ENCODE results near the gene YAF2. TPM values are rescaled to one million over a fixed set of nuclear protein-coding genes. Genes with fewer than 3 reads are reported as not detected.

YAF2 gene, protein sequence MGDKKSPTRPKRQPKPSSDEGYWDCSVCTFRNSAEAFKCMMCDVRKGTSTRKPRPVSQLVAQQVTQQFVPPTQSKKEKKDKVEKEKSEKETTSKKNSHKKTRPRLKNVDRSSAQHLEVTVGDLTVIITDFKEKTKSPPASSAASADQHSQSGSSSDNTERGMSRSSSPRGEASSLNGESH
- total RNA-seq: 10 to 100 TPM; 53.4 to 60.8 TPM

- Mint-ChIP-seq H3K27ac (peak within 1 kb of the TSS; percentile 84 to 94), H3K36me3 (peaks cover 5% of the 10 kb centered on the region), H3K27me3 (no peaks in the 10 kb centered on the region), H3K9me3 (no peaks in the 10 kb centered on the region), H3K4me3 (peak within 1 kb of the TSS; percentile 94), H3K4me1 (ENCODE audit: low read depth in 2 of 2) (peaks cover 23 to 31% of the 10 kb centered on the region in 2 donors)
- ATAC-seq (peak; percentile 91 to 94), DNase-seq (ENCODE audit: low spot score) (peak; percentile 94)
Measured at GRCh38 chr12:42238240-42239140, at the start of gene YAF2. TSS of gene YAF2 (minus strand) at chr12:42238248. CDS start at chr12:42238180, 68 bp downstream.

- H3K4me1 Mint-ChIP-seq (ENCODE audit: low read depth in 2 of 2): peaks cover 3 to 4% of the 10 kb centered on the region in 2 donors
- no peak for ATAC-seq
Measured at GRCh38 chr12:42286741-42287140, 48.7 kb upstream of the YAF2 start.

DNA sequence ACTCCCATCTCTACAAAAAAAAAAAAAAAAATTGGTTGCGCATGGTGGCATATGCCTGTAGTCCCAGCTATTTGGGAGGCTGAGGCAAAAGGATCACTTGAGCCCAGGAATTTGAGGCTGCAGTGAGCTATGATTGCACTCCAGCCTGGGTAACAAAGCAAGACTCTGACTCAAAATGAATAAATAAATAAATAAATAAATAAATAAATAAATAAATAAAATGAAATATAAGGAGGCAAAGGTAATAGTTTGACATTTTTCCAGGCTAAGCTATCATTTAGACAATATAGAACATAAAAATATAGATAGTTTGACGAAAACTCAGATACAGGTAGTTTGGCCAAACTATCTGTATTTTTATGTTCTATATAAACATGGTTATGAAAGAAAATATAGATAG lies 47.4 kb upstream of the YAF2 start:
- H3K27me3 Mint-ChIP-seq: peaks cover 10 to 12% of the 10 kb centered on the region in 2 donors

More at GRCh38 chr12:42286741-42287140, 48.7 kb upstream of the YAF2 start:
- no peak for DNase-seq (ENCODE audit: low spot score)
- Mint-ChIP-seq H3K27ac (no peak overlapping the region), H3K36me3 (no peaks in the 10 kb centered on the region), H3K4me3 (no peak overlapping the region), H3K27me3 (peaks cover 10 to 12% of the 10 kb centered on the region in 2 donors), H3K9me3 (no peaks in the 10 kb centered on the region)

DNA sequence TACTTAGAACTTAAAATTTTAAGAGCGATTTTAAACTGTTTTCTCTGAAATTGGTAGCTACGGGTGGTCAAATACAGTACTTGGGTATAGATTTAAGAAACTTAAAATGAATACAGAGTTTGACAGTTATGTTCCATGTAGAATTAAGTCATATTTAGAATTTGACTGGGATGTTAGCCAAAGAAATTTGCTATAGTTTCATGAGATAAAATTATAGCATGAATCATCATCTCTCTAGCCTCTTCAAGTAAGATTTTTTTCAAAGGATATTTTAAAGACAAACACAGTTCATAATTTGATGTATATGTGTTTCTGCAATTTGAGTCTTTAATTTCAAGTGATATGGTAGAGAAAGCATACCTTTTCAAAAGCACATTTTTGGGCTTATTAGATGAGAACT lies 46.8 kb upstream of the YAF2 start:
- no peaks in the 10 kb centered on the region for H3K9me3 Mint-ChIP-seq
- H3K27ac Mint-ChIP-seq: no peak overlapping the region
- no peak overlapping the region for H3K4me3 Mint-ChIP-seq
- peaks cover 10 to 12% of the 10 kb centered on the region in 2 donors for H3K27me3 Mint-ChIP-seq
- no peaks in the 10 kb centered on the region for H3K36me3 Mint-ChIP-seq
- peaks cover 3 to 4% of the 10 kb centered on the region in 2 donors for H3K4me1 Mint-ChIP-seq (ENCODE audit: low read depth in 2 of 2)
- DNase-seq (ENCODE audit: low spot score) (no peak), ATAC-seq (no peak)

More for the DNA sequence above, 47.4 kb upstream of the YAF2 start:
- DNase-seq (ENCODE audit: low spot score) (no peak), ATAC-seq (no peak)
- Mint-ChIP-seq H3K27ac (no peak overlapping the region), H3K4me1 (ENCODE audit: low read depth in 2 of 2) (peaks cover 3 to 4% of the 10 kb centered on the region in 2 donors), H3K36me3 (no peaks in the 10 kb centered on the region), H3K9me3 (no peaks in the 10 kb centered on the region), H3K4me3 (no peak overlapping the region)

DNA sequence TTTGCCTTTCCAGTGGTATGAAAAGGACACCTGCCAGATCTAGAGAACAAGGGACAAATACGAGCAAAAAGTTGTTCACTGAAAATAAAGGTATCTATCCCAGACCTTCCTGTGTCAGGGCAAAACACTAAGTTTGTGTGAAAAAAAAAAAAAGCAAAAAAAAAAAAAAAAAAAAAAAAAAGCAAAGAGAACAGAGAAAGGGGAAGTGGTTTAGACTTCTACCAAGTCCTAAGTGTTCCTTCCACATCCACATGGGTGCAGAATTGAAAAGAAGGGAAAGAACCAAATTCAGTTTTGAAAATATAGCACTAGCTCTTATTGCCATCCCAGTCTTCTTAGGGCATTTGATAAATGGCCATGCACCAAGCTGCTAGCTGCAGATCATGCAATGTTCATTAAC lies 46.1 kb upstream of the YAF2 start:
- Mint-ChIP-seq H3K27me3 (peaks cover 10 to 12% of the 10 kb centered on the region in 2 donors), H3K4me1 (ENCODE audit: low read depth in 2 of 2) (peaks cover 3 to 4% of the 10 kb centered on the region in 2 donors), H3K36me3 (no peaks in the 10 kb centered on the region), H3K4me3 (no peak overlapping the region), H3K27ac (no peak overlapping the region), H3K9me3 (no peaks in the 10 kb centered on the region)
- no peak for DNase-seq (ENCODE audit: low spot score)
- no peak for ATAC-seq

GRCh38 chr12:42283739-42284138 lies 45.7 kb upstream of the YAF2 start:
- Mint-ChIP-seq H3K27ac (no peak overlapping the region), H3K27me3 (peaks cover 10 to 12% of the 10 kb centered on the region in 2 donors), H3K36me3 (no peaks in the 10 kb centered on the region), H3K4me1 (ENCODE audit: low read depth in 2 of 2) (peaks cover 3 to 4% of the 10 kb centered on the region in 2 donors), H3K9me3 (no peaks in the 10 kb centered on the region), H3K4me3 (no peak overlapping the region)
- no peak for ATAC-seq
- no peak for DNase-seq (ENCODE audit: low spot score)

- no peak overlapping the region for H3K4me3 Mint-ChIP-seq
- no peak overlapping the region for H3K27ac Mint-ChIP-seq
- ATAC-seq (no peak), DNase-seq (ENCODE audit: low spot score) (no peak)
- H3K9me3 Mint-ChIP-seq: no peaks in the 10 kb centered on the region
- H3K27me3 Mint-ChIP-seq: peaks cover 0 to 5% of the 10 kb centered on the region in 2 donors
- no peaks in the 10 kb centered on the region for H3K36me3 Mint-ChIP-seq
- peaks cover 3 to 4% of the 10 kb centered on the region in 2 donors for H3K4me1 Mint-ChIP-seq (ENCODE audit: low read depth in 2 of 2)
Measured at GRCh38 chr12:42282294-42282693, 44.2 kb upstream of the YAF2 start.

DNA sequence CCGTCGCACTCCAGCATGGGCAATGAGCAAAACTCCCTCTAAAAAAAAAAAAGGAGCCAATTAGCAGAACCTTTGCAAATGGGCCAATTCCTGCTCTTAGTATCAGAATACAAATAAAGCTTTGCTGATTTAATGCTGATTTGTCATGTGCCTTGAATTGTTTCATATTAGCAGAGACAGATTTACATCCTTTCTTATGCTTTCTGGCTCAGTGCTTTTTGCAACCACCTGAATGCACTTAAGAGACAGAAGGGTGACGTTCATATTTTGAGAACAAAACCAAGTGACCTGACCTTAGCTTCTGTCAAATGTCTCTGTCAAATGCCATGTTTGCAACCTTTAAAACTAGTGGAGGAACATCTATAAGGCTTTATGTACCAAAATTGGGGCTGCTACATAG lies 43.8 kb upstream of the YAF2 start:
- H3K4me1 Mint-ChIP-seq (ENCODE audit: low read depth in 2 of 2): peaks cover 3 to 4% of the 10 kb centered on the region in 2 donors
- no peak overlapping the region for H3K4me3 Mint-ChIP-seq
- H3K27me3 Mint-ChIP-seq: peaks cover 0 to 6% of the 10 kb centered on the region in 2 donors
- no peaks in the 10 kb centered on the region for H3K36me3 Mint-ChIP-seq
- no peak overlapping the region for H3K27ac Mint-ChIP-seq
- no peaks in the 10 kb centered on the region for H3K9me3 Mint-ChIP-seq
- no peak for DNase-seq (ENCODE audit: low spot score)
- ATAC-seq: no peak

GRCh38 chr12:42281278-42281677 lies 43.2 kb upstream of the YAF2 start:
- no peak for DNase-seq (ENCODE audit: low spot score)
- Mint-ChIP-seq H3K4me3 (no peak overlapping the region), H3K36me3 (no peaks in the 10 kb centered on the region), H3K27ac (no peak overlapping the region), H3K4me1 (ENCODE audit: low read depth in 2 of 2) (peaks cover 3 to 4% of the 10 kb centered on the region in 2 donors), H3K9me3 (no peaks in the 10 kb centered on the region), H3K27me3 (peaks cover 0 to 6% of the 10 kb centered on the region in 2 donors)
- no peak for ATAC-seq

- no peaks in the 10 kb centered on the region for H3K9me3 Mint-ChIP-seq
- no peak for DNase-seq (ENCODE audit: low spot score)
- no peak overlapping the region for H3K4me3 Mint-ChIP-seq
- H3K4me1 Mint-ChIP-seq (ENCODE audit: low read depth in 2 of 2): no peaks in the 10 kb centered on the region
- no peak overlapping the region for H3K27ac Mint-ChIP-seq
- ATAC-seq: no peak
- no peaks in the 10 kb centered on the region for H3K36me3 Mint-ChIP-seq
- H3K27me3 Mint-ChIP-seq: peaks cover 0 to 8% of the 10 kb centered on the region in 2 donors
Measured at GRCh38 chr12:42278128-42278510, 40.1 kb upstream of the YAF2 start.

GRCh38 chr12:42277396-42278127 lies 39.5 kb upstream of the YAF2 start:
- Mint-ChIP-seq H3K27ac (no peak overlapping the region), H3K9me3 (no peaks in the 10 kb centered on the region), H3K4me1 (ENCODE audit: low read depth in 2 of 2) (no peaks in the 10 kb centered on the region), H3K4me3 (no peak overlapping the region), H3K36me3 (no peaks in the 10 kb centered on the region), H3K27me3 (peaks cover 0 to 10% of the 10 kb centered on the region in 2 donors)
- DNase-seq (ENCODE audit: low spot score) (no peak), ATAC-seq (no peak)

- Mint-ChIP-seq H3K27me3 (peaks cover 0 to 11% of the 10 kb centered on the region in 2 donors), H3K36me3 (no peaks in the 10 kb centered on the region), H3K9me3 (no peaks in the 10 kb centered on the region), H3K4me3 (no peak overlapping the region), H3K27ac (no peak overlapping the region), H3K4me1 (ENCODE audit: low read depth in 2 of 2) (peaks cover 5 to 7% of the 10 kb centered on the region in 2 donors)
- no peak for ATAC-seq
- DNase-seq (ENCODE audit: low spot score): no peak
Measured at GRCh38 chr12:42275499-42275898, 37.5 kb upstream of the YAF2 start.

GRCh38 chr12:42273706-42274105 lies 35.7 kb upstream of the YAF2 start:
- ATAC-seq (no peak), DNase-seq (ENCODE audit: low spot score) (no peak)

More at GRCh38 chr12:42273706-42274105, 35.7 kb upstream of the YAF2 start:
- H3K4me1 Mint-ChIP-seq (ENCODE audit: low read depth in 2 of 2): peaks cover 5 to 7% of the 10 kb centered on the region in 2 donors
- H3K27ac Mint-ChIP-seq: no peak overlapping the region
- H3K36me3 Mint-ChIP-seq: no peaks in the 10 kb centered on the region
- peaks cover 0 to 13% of the 10 kb centered on the region in 2 donors for H3K27me3 Mint-ChIP-seq
- H3K4me3 Mint-ChIP-seq: no peak overlapping the region
- no peaks in the 10 kb centered on the region for H3K9me3 Mint-ChIP-seq
